Right cardiac atrium (tissue), 5 donors: Measurements from ENCODE around the gene RCAN2. TPM values are rescaled to one million over a fixed set of nuclear protein-coding genes. Genes with fewer than 3 reads are reported as not detected.

ENCODE experiments used
- ATAC-seq, 2 donors: fragments of 200-7000 bp; cut with Tn5 transposase; one replicate each; pipeline versions ENCODE4 v1.8.0 to v1.9.1; 2020; ENCODE audit warnings: moderate library complexity in 2 of 2, mild to moderate bottlenecking in 1 of 2
- DNase-seq, 3 donors: peaks; one replicate each; pipeline ENCODE4 v3.0.0-alpha.2; 2020
- H3K27ac ChIP-seq: one replicate; pipeline ENCODE4 v1.5.1; 2013; ENCODE audit warnings: mild to moderate bottlenecking, low read length, control low read depth, moderate library complexity
- H3K27me3 ChIP-seq: one replicate; pipeline ENCODE4 v1.6.1; 2013; ENCODE audit not compliant: control insufficient read depth, insufficient read depth
- H3K4me1 ChIP-seq: one replicate; pipeline ENCODE4 v1.6.1; 2013; ENCODE audit warnings: low read length; ENCODE audit not compliant: control insufficient read depth, insufficient read depth
- H3K4me3 ChIP-seq: one replicate; pipeline ENCODE4 v1.5.1; 2013; ENCODE audit warnings: low read length, control low read depth
- H3K9me3 ChIP-seq: one replicate; pipeline ENCODE4 v1.6.1; 2013; ENCODE audit warnings: low read length; ENCODE audit not compliant: control insufficient read depth
- WGBS: extraction: QIAGEN DNeasy Blood & Tissue Kit; methylation state at CpG from one replicate; pipeline ENCODE4 v1.1.7; 2013; 5-methylcytosine and 5-hydroxymethylcytosine counted together
- intact Hi-C, 4 donors: fragments of 100-400 bp; cut with DNase I; formaldehyde crosslinking; loops; one replicate each; pipeline versions ENCODE4 v1.11.0 to v1.14.0; 2022 to 2023
- polyA plus RNA-seq: library from polyadenylated mRNA; stranded (reverse); fragments of 200-250 nt; gene quantifications from one replicate; pipeline ENCODE4 v1.2.3, GENCODE V29; 2013
- total RNA-seq, 4 donors: library from RNA; stranded (reverse); fragmentation: NEBNext Ultra II Directional; extraction: Animal tissue kit (Norgen Biotek cat#: 25700); gene quantifications; one replicate each; pipeline ENCODE4 v1.2.1, GENCODE V29; 2021
- donor health status: healthy with polysubstance abuse.
- donor health status: DM: no; HTN: yes; CAD: no.
- donor health status: DM: no; HTN: no; CAD: no.
- donor health status: DM: no; HTN: yes; CAD: no; lungs with severe emphysema.
- donor health status: DM: yes; HTN: yes; CAD: no.

The RCAN2 gene
- total and polyA plus RNA-seq, 5 donors = 82.9 to 184 (median 127) TPM

DNA sequence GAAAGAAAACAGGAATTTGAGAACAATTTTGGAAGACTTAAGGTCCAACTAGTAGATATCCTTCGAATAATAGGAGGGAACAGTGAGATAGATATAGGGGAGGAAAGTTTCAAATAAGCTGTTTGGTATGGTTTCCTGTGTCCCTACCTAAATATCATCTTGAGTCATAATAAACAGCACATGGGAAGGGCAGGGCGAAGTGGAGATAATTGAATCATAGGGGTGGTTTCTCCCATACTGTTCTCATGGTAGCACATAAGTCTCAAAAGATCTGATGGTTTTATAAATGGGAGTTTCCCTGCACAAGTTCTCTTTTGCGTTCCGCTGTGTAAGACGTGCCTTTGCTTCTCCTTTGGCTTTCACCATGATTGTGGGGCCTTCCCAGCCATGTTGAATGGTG, 281.0 kb downstream of the RCAN2 start:
- DNase-seq (no peak), ATAC-seq (no peak)
- Histone ChIP-seq H3K9me3 (no peaks in the 10 kb centered on the region), H3K27ac (no peak overlapping the region), H3K4me3 (no peak overlapping the region), H3K4me1 (no peaks in the 10 kb centered on the region), H3K27me3 (no peaks in the 10 kb centered on the region)
- 89% methylated on average over 5 of the region's 5 CpGs for WGBS
- intact Hi-C loops = loop anchor here in 1 of 4 donors (10.0 kb wide), 1 partner anchor 425 kb away; no protein-coding TSS in a partner anchor

DNA sequence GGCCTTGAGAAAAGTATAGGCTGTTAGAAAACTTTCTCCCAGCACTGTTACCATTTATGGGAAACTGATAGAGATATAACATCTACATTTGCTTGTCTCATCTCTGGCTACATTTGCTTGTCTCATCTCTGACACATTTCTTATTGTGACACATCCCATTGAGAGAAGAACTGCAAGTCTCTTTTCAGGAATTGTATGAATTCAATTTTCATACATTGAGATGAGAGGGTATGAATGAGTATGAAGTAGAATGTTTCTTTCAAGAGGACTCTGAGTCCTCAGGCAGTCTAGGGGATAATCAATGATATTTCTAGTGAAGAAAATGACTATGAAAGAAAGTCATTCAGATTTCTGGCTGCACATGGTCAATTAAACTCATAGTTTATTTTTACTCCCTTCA, 282.9 kb downstream of the RCAN2 start:
- intact Hi-C loops = loop anchor here in 2 of 4 donors (5.0 to 10.0 kb wide), 3 partner anchors 114 to 274 kb away; no protein-coding TSS in a partner anchor
- no peaks in the 10 kb centered on the region for H3K4me1 ChIP-seq
- no peak for ATAC-seq

DNA sequence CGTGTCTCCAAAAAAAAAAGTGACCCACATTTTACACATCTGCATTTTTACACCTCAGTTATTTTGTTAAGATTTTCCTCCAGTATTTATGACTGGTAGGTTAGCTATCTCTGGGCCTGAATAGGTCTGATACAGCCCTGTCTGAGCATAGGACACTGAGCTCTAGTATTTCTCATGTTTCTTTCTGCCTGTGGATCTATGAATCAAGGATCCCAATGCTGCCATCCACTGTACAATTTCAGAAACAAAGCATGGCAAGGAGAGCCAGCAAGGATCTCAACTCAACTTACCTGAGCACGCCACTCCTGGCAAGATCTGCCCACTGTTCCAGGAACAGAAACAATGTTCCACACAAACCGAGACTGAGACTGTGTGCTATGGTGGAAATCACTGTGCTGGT, 284.1 kb downstream of the RCAN2 start:
- Histone ChIP-seq H3K9me3 (no peaks in the 10 kb centered on the region), H3K4me3 (no peak overlapping the region), H3K4me1 (no peaks in the 10 kb centered on the region), H3K27ac (no peak overlapping the region), H3K27me3 (no peaks in the 10 kb centered on the region)
- peak in 1 of 2 donors; percentile 40 for ATAC-seq
- WGBS = 90% methylated on average over 3 of the region's 3 CpGs
- DNase-seq = no peak
- intact Hi-C loops = loop anchor here in 2 of 4 donors (5.0 to 10.0 kb wide), 3 partner anchors 112 to 272 kb away; no protein-coding TSS in a partner anchor

More for the DNA sequence above, 282.9 kb downstream of the RCAN2 start:
- Histone ChIP-seq H3K27ac (no peak overlapping the region), H3K9me3 (no peaks in the 10 kb centered on the region), H3K27me3 (no peaks in the 10 kb centered on the region), H3K4me3 (no peak overlapping the region)
- no peak for DNase-seq

DNA sequence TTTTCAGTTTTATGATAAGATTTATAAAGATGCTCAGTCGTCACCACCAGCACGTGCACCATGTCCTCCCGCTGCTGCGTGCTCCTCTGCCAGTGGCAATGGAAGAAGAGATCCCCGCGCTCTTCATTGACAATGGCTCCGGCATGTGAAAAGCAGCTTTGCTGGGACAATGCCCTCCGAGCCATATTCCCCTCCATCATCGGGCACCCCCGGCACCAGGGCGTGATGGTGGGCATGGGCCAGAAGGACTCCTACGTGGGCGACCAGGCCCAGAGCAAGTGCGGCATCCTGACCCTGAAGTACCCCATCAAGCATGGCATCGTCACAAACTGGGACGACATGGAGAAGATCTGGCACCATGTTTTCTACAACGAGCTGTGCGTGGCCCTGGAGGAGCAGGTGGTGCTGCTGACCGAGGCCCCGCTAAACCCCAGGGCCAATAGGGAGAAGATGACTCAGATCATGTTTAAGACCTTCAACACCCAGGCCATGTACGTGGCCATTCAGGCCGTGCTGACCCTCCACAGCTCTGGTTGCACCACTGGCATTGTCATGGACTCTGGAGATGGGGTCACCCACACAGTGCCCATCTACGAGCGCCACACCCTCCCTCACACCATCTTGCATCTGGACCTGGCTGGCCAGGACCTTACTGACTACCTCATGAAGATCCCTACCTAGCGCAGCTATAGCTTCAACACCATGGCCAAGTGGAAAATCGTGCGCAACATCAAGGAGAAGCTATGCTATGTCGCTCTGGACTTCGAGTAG, 286.2 kb downstream of the RCAN2 start:
- H3K4me3 ChIP-seq = no peak overlapping the region
- DNase-seq (no peak), ATAC-seq (peak in 1 of 2 donors; percentile 31)
- no peaks in the 10 kb centered on the region for H3K9me3 ChIP-seq
- intact Hi-C loops = loop anchor here in 2 of 4 donors (5.0 to 10.0 kb wide), 3 partner anchors 110 to 270 kb away; no protein-coding TSS in a partner anchor
- WGBS = 95% methylated on average over 29 of the region's 29 CpGs
- no peaks in the 10 kb centered on the region for H3K27me3 ChIP-seq
- H3K4me1 ChIP-seq = no peaks in the 10 kb centered on the region
- H3K27ac ChIP-seq = no peak overlapping the region

DNA sequence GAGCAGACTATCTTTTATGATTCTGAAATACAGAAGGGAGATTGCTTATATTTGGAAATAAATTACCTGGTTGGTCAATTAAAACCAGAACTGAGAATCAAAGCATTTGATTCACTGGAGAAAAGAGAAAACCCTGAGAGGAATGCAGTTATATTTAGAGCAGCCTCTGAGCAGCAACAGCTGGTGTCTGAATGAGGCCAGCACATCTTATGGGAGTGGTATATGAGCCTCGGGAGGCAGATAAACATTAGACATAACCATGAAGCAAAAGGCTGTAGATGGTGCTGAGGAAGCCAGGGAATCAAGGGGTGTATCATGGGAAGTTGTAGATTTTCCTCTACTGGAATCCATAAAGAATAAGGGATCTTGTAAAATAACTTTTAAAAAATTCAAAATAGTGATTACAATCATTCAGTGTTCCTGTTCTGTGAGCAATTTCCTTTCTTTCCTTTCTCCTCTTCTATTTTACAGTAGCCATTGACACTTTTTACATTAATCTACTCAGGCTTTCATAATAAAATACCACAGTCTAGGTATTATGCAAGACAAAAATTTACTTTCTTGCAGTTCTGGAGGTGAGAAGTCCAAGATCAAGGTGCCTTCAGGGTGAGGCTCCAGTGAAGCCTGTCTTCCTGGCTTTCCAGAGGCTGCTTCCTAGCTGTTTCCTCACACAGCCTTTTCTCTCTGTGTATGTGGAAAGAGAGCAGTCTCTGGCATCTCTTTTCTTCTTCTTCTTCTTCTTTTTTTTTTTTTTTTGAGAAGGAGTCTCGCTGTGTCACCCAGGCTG, 287.7 kb downstream of the RCAN2 start:
- intact Hi-C loops = loop anchor here in 1 of 4 donors (10.0 kb wide), 2 partner anchors 109 to 269 kb away; no protein-coding TSS in a partner anchor
- DNase-seq = no peak
- H3K4me3 ChIP-seq = no peak overlapping the region
- no peak overlapping the region for H3K27ac ChIP-seq
- 52% methylated on average over 2 of the region's 2 CpGs for WGBS
- ATAC-seq = no peak
- H3K27me3 ChIP-seq = no peaks in the 10 kb centered on the region
- peaks cover 2% of the 10 kb centered on the region for H3K4me1 ChIP-seq
- H3K9me3 ChIP-seq = no peaks in the 10 kb centered on the region

DNA sequence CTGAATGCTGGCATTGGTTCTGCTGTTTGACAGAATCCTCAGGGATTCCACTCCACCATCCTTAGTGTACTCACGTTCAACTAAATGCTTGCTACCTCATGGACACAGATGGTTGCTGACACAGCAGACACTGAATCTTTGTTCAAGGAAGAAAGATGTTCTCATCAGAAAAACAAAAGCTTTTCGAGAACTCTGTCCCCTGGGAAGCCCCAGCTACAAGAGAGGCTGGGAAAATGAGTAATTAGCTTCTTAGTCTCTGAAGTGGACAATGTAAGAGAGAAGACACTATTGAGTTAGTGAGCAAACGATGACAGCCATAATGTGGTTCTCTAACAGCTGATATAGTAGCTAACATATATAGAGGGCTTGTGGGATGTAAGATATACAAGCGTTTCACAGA, 289.5 kb downstream of the RCAN2 start:
- no peak overlapping the region for H3K4me3 ChIP-seq
- intact Hi-C loops = loop anchor here in 1 of 4 donors (10.0 kb wide), 2 partner anchors 107 to 267 kb away; no protein-coding TSS in a partner anchor
- ATAC-seq (no peak), DNase-seq (no peak)
- H3K27ac ChIP-seq = no peak overlapping the region
- peaks cover 2% of the 10 kb centered on the region for H3K4me1 ChIP-seq
- no peaks in the 10 kb centered on the region for H3K27me3 ChIP-seq
- H3K9me3 ChIP-seq = no peaks in the 10 kb centered on the region
- 70% methylated on average over 4 of the region's 4 CpGs for WGBS

DNA sequence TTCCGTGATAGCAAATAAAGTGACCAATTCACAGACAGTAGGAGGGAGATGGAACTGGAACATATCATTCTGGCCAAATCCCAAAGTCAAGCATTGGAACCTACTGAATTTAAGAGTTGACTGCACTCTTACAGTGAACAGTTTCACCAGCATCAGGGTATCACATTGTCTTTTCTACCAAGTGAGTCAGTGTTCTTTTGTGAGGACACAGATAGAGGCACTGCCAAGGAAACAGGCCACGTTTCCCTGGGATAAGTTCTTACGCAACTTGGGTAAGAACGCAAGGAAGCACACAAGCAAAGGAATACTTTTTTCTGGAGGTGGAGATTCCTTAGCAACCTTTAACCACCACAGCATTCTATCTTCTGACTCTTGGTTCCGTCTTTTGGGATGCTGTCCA, 291.9 kb downstream of the RCAN2 start:
- Histone ChIP-seq H3K9me3 (no peaks in the 10 kb centered on the region), H3K27me3 (no peaks in the 10 kb centered on the region), H3K27ac (no peak overlapping the region), H3K4me1 (peaks cover 2% of the 10 kb centered on the region), H3K4me3 (no peak overlapping the region)
- intact Hi-C loops = no loop called here
- ATAC-seq (peak; percentile 76 to 79), DNase-seq (peak in 2 of 3 donors; percentile 26 to 44)
- 67% methylated on average over 5 of the region's 5 CpGs for WGBS

DNA sequence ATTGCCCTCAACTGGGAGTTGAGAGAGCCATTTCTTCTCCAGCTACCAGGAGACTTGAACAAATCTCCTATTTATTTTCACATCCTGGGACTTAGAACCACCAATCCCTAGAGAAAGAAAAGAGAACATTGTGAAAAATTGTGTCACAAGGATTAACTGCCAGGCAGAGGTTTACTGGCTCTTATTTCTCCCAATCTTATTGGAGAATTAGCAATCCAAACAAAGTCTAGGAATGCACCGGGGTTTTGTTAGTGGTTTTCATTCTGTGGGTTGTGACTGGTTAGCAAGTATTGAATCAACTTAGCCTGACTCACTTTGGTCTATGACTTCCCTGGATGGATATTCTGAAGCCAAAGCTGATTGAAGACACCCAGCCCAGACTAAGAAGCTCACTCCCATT, 299.3 kb downstream of the RCAN2 start:
- Histone ChIP-seq H3K27ac (no peak overlapping the region), H3K4me1 (no peaks in the 10 kb centered on the region), H3K9me3 (no peaks in the 10 kb centered on the region), H3K27me3 (no peaks in the 10 kb centered on the region), H3K4me3 (no peak overlapping the region)
- intact Hi-C loops = no loop called here
- DNase-seq (no peak), ATAC-seq (peak in 1 of 2 donors; percentile 22)
- 78% methylated on average over 1 of the region's 1 CpG for WGBS

DNA sequence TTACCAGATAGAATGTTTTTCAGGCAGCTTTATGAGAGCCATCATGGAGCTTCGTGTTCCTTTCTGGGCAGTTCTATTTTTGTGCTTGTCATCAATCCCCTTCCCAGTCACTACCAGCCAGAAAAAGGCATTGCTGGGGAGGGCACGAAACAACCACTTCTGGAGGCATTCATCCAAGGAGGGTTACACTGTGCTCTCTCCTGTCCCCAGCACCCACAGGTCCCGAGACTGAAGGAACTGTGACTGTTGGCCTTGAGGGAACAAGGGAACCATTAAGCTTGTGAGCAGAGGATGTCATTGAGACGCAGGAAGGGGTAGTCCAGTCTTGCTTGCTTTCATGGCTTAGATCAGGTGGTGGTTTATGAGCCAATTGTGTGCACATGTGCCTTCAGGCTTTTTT, 300.4 kb downstream of the RCAN2 start:
- intact Hi-C loops = no loop called here
- H3K27ac ChIP-seq = peak overlapping the region; percentile 88
- no peaks in the 10 kb centered on the region for H3K9me3 ChIP-seq
- WGBS = 70% methylated on average over 4 of the region's 4 CpGs
- no peak overlapping the region for H3K4me3 ChIP-seq
- no peaks in the 10 kb centered on the region for H3K27me3 ChIP-seq
- ATAC-seq (peak; percentile 82 to 94), DNase-seq (peak in 2 of 3 donors; percentile 51 to 53)
- no peaks in the 10 kb centered on the region for H3K4me1 ChIP-seq

DNA sequence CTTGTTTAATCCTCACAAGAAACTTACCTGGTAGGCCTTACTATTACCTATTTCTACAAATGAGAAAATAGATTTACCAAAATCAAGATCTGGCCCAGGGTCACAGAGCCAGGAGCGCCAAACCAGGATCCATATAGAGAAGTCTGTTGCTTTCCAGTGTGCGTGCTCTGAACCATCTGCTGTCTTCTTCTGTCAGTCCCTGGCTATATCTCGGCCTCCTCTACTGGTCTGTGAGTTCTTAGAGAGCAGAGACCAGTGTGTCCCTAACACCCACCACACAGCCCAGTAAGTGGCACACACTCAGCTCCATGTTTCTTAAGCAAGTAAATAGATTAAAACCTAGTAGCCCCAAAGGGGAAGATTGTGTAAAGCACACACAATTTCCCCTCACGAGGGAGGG, 301.5 kb downstream of the RCAN2 start:
- WGBS = 88% methylated on average over 4 of the region's 4 CpGs
- Histone ChIP-seq H3K27ac (no peak overlapping the region), H3K4me3 (no peak overlapping the region), H3K9me3 (no peaks in the 10 kb centered on the region), H3K4me1 (no peaks in the 10 kb centered on the region), H3K27me3 (no peaks in the 10 kb centered on the region)
- no peak for ATAC-seq
- DNase-seq = no peak
- intact Hi-C loops = no loop called here

DNA sequence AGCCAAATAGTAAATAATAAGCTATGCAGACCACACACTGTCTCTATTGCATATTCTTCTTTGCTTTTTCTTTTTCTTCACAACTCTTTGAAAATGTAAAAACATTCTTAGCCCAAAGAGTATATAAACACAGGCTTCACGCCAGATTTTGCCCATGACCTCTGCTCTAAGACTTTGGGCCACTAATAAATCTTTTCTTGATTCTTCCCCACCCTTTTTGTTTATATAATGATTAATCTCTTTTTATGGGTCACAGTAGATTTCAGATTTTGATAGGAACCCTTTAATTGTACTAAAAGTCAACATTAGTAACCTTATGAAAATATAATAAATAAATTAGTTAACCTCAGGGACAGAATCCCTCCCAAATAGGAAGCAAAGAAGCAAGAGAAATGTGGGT, 304.7 kb downstream of the RCAN2 start:
- no peaks in the 10 kb centered on the region for H3K9me3 ChIP-seq
- no peak overlapping the region for H3K27ac ChIP-seq
- no peaks in the 10 kb centered on the region for H3K27me3 ChIP-seq
- no peak for ATAC-seq
- H3K4me3 ChIP-seq = no peak overlapping the region
- WGBS = 84% methylated on average over 1 of the region's 1 CpG
- DNase-seq = no peak
- no peaks in the 10 kb centered on the region for H3K4me1 ChIP-seq
- intact Hi-C loops = no loop called here
